ENCODE data around the gene ORC3.

- TF ChIP-seq POLR2AphosphoS5 (IDR thresholded peaks at IDR 0.05; ENCODE audit: low read depth, low read length), result no peak
- TF ChIP-seq POLR2A (IDR thresholded peaks at IDR 0.05; ENCODE audit: low read depth, low read length), result no peak
- no peak for TF ChIP-seq TAF1 (IDR thresholded peaks at IDR 0.05; ENCODE audit: low read depth, low read length)
- TF ChIP-seq POU2F2 (IDR thresholded peaks at IDR 0.05; ENCODE audit: low read depth, low read length), result no peak
Observed at GRCh38 chr6:87699576-87699975, 109.6 kb downstream of the ORC3 start.
